ENCODE results near the gene SMOC2.

SMOC2 gene

DNA sequence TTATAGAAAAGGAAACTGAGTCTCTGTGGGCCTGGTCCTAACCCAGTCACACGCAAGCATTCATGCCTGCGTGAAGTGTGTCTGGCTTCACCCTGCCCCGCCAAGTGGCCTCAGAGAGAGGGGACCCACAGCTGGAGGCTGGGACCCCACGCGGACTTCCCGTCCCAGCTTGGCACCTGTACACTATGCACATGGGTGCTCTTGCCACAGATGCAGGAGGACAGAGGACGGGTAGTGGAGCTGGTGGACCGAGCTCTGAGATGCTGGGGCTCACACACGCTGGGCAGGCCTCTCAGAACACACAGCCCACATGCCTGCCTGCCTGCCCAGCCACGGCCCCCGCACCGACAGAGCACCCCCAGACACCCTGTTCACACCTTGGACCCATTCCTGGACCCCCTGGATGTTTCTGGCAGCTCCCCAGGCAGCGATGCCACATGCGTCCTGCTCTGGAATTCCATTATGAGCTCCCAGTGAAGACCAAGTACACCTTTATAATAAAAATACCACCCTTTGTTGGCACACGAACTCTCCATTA lies 24.9 kb upstream of the SMOC2 start:
- DNase-seq: no peak

DNA sequence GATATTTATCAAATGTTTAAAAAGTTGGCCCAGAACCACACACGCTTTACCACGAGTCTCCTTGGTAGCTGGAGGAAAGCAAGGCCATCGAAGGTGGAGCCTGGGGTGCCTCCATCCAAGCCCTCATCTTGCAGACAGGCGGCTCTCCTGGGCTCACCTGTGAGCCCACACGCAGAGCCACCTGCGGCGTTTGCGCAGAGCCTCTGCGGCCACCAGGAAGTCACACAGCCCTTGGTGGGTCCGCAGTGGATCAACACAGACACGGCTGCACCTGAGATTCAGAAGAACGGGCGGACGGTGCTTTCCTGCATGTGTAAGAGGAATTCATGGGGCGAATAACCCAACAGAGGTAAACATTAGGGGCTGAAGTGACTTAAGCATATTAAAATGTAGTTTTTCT lies 24.5 kb upstream of the SMOC2 start:
- no peak for DNase-seq

DNA sequence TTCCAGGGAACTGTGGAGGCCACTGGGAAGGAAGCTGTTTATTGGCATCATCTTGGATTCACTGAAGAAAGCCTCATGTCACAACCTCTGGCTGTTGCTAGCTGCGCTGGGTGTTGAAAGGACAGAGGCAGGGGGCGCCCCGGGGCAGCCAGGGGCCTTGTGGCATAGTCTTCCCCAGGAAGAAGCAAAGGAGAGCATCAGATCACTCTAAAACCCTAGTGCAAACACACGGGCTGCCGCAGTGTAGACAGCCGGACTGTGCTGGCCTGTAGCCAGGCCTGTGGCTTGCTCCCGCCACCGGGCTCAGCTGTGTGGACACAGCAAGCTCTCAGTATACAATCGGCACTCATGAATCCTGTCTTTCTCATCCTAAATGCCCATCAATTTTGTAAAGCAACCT lies 23.8 kb upstream of the SMOC2 start:
- DNase-seq: no peak

DNA sequence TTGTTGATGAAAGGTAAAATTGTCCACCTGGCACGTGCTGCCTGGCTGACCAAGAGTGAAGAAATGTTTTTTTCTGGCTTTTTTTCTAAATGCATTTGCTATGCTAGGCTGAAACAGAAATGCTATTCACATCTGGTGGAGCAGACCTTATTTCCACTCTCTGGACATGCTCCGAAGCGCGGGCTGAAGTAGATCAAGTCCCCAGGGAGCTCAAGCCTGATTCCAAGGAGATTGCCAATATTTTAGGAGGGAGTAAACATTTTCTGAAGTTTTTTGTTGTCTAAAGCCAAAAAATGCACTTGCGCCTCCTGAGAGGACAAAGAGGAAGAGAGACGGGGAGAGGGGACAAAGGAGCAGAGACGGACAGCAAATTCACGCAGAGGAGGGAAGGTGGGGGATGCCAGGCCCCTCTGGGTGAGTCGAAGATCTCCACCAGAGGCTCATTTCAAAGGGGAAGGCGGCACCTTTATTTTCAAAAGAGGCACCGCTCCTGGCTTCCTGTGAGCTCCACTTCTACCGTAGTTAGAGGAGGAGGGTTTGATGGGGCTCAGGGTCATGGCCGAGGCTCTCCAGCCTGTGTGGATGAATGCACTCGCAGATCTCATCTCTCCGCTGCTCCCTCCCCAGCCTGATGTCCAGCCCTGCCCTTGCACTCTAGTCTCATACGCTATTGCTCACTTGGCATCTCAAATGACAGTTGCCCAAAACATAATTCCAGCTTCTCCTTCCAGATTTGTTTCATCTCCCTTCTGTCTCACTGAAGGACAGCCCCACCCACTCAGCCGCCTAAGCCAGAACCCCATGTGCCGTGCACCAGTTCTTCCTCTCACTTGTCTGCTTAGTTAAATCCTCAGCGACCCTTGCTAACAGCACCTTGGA lies 23.1 kb upstream of the SMOC2 start:
- DNase-seq: no peak

DNA sequence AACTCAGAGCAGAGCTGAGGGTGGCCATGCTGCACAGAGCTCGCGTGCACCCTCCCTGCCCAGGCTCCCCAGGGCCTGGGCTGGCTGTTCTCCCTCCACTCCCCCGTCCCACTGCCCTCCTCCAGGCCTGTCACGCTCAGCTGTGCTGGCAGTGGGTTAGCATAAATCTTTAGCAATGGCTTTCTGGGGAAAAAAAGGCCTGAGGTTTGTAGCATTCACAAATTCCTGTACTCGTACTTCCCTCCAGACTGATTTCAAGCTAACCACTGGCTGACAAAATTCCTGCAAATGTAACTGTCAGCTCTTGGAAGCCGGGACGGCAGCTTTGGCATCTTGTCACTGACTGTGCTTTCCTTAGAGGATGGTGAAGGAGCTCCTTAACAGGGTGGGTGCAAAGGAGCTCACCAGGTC lies 22.3 kb upstream of the SMOC2 start:
- DNase-seq: no peak

DNA sequence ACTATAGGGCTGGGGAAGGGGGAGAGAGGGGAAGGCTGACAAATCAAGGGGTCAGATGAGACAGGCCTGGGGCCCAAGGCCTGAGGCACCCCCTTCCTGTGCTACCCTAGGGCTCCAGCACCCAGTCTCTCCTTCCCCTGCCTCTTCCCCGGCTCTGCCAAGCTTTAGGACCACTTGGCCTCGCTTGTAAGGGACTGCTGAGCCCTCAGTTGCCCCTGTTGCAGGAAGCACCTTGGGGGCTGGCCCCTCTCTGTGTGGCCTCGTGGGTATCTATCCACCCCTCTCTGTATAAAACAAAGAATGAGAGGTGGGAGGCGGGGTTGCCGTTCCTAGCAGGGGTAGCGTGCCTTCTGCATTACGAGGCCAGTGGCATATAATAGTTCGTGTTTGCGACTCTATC lies 21.4 kb upstream of the SMOC2 start:
- no peak for DNase-seq

DNA sequence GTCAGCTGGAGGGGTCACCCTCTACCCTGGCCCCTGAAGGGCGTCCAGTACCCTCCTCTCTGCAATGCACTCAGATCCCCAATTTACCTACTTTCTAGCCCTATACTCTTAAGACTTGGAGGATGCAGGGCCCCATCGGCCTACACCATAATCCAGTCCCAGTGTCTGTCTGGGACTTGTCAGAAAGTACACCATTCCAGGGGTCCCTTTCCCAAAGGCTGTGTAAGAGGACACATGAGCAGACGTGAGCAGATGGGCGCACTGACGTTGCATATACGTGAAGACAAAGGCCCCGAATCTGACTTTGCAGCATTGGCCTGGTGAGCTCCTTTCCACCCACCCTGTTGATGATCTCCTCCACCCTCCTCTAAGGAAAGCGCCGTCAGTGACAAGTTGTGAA lies 20.9 kb upstream of the SMOC2 start:
- no peak for DNase-seq

DNA sequence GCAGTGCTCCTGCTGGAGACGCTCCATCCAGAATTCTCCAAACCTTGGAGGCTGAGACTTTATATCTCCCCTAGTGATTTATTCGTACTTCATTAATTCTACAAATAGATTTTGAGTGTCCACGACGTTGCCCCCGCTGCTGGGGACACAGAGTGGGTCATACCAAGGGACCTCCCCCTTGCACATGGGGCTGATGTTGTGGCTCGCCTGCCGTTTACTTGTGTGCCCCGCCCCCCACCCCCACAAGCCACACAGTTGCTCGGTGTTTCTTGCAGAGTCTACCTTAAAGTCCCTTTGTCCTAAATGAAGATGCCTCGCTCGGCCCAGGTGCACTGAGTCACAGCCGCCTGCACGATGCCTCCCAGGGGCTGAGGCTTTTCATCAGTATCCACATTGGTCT lies 20.3 kb upstream of the SMOC2 start:
- no peak for DNase-seq

DNA sequence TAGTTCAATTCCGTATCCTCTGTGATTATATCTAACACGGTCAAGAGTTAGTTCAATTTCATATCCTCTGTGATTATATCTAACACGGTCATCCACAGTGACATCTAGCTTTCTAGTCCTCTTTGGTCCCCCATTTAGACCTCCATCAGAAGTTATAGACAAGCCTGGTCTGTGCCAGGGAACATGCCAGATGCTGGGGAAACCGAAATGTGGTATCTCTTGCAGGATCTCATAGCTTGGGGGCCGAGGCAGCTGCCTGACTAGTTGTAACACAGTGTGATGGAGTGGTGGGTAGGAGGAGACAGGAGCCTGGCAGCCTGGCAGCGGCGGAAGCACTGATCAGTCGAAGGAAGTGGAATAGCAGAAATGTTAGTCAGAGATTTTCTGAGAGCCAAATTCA lies 13.8 kb upstream of the SMOC2 start:
- no peak for DNase-seq

DNA sequence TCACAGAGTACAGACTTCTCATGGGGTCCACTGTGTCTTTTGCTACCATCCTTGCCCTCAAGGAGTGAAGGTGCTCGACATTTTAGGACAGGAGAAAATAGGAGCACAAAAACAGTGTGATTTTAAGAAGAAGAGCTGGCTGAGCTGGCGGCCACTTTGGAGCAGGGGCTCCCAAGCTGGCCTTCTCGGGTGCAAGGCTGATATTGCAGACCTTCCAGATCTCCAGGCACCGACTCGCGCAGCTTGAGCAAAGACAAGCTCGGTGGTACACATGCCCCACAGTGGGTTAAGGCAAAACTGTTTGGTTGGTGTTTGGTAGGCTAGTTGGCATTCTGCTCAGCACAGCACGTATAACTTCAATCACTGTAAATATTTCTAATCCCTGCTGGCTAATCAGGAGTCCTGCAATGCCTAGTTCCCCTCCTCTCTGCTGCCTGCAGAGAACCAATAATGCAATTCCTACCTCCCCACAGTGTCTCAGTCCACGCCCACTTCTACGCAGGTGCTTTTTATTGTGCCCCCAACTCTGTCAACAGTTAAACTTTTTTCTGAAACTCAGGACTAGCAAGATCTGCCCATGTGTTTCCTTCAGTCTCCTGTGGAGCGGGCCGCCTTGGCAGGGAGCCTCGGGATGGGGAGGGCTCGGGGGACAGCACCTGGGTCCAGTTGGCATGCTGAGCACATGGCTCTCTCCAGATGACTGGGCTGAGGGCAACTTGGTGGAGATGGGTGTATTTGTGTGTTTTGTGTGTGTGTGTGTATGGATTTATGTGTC lies 12.7 kb upstream of the SMOC2 start:
- no peak for DNase-seq

DNA sequence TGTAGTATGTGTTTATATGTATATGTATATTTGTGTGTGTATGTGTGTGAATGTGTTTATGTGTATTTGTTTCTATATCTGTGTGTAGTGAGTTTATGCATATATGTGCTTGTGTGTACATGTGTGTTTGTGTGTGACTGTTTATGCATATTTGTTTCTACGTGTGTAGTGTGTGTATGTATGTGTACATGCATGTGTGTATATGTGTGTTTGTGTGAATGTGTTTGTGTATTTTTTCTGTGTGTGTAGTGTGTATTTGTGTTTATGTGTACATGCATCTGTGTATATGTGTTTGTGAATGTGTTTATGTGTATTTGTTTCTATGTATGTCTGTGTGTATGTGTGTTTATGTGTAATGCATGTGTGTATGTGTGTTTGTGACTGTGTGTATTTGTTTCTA lies 12.1 kb upstream of the SMOC2 start:
- no peak for DNase-seq

DNA sequence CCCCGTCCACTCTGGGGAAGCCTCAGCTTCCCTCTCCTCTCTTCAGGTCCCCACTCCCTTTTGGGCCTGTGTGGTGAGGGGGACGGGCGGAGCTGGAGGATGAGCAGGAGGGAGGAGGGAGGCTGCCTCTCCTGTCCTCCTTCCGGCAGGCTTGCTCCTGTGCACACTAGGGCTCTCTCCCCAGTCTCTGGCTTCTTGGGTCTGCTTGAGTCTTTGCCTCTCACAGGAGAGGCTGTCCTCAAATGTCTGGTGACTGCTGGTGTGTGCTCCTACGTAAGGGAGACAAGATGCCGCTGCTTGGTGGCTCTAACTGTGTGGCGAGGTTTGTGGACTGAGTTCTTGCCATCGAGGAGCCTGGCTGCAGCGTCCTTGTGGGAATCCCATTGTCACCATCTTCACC lies 8.8 kb upstream of the SMOC2 start:
- DNase-seq: no peak

DNA sequence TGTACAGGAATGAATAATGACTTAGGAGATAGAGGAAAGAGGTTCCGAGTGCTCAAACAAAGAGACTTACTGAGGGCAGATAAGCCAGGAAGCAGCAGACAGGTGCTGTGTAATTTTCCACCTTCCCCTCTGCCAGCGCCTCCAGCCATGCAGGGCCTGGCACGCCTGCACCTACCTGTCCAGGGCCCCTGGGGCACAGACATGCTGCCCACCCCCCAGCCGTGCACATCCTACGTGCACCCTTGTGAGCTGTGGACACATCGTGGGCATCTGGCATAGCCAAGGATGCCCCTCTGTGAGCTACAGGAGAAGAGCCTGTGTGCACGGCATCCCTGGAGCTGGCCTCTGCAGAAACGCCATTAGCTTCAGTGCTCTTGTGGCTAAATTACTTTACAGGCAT lies 7.1 kb upstream of the SMOC2 start:
- DNase-seq: no peak

DNA sequence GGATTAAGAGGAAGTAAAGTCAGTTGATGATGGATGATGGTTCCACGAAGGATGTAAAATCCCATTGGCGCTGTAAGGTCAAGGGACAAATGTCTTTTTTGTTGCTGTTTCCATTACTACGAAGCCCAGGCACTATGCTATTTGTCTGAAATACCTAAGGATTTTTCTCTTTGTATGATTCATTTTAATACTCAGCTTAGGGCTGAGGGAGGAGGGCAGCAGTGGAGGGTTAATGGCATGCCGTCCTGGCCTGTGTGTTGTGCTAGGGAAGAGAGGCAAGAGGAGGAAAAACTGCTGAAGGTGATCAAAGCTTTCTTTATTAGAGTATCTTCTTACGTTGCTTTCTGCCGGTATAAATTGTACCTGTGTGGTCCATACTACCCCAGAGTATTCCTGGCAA lies 6.5 kb upstream of the SMOC2 start:
- no peak for DNase-seq

DNA sequence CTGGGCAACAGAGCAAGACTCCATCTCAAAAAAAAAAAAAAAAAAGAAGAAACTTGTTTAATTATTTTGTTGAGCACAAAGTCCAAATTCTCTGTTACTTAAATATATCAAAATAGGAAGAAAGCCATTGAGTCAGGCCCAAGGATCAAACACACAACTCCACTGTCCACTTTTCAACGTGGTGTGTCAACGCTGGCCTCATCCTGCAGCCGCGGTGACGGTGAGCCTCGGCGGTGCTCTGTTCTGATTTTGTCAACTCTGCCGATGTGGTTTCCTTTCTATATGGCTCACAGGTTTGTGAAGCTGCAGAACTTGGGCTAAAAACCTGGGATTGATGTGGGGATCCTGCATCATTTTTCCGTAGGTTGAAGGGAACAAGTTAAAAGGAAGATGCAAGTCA lies 3.2 kb upstream of the SMOC2 start:
- no peak for DNase-seq

DNA sequence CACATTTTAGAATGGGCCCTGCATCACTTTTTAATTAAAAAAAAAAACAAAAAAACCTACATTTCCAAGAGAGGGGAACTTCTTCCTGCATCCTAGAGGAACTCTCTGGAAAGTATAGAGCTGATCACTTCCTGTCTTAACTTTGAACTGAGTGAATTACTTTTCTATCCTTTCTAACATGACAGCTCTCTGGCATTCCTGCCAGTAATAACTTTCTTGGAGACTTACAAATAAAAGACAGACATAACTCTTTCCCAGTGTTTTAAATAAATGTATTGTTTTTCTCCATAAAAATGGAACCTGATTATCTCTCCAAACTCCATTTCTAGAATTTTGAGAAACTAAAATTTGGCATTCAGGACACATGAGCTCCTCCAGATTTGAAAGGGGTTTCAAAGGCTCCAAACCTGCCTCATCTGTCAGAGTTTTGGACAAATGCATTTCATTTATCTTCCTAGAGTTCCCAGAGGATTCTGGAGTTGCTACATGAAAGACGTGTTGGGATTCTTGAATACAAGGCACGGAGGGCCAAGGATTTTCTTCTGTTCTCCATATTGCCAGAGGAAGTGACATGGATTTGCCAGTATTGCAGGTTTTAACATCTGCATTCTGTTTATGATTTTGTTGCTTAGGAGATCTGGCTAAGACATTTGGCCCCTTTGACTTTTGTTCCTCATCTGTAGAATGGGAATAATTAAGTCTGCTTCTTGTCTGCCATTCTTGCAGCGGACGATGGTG lies 2.0 kb upstream of the SMOC2 start:
- no peak for DNase-seq

DNA sequence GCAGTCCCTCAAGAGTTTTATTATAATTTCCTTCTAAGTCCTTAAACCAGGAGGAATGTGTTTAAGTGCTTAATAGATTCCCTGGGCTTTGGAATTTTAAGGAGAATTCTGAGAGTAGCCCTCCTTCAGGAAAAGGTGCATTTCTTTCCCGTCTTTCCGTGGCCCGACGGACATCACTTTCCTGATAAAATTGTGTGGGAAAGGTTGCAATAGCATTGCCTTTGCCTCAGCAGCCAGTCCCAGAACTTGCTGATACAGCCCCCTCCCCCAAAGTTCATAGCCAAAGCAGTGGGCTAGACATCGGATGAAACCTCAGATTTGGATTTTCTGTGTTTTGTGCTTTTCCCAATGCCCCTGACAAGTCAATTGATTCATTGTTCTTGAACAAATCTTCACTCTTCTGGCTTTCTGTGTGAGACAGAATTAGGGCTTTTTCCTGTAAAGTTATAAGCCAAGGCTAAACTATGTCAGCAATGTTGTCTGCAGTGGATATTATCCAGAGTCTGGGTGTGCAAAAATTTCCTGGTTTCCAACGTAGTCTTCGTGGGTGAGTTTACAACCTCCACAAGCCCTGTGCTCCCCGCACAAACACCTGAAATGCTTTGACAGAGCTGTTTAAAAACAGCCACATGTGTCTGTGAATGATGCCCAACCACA lies 1.1 kb upstream of the SMOC2 start:
- DNase-seq: no peak

DNA sequence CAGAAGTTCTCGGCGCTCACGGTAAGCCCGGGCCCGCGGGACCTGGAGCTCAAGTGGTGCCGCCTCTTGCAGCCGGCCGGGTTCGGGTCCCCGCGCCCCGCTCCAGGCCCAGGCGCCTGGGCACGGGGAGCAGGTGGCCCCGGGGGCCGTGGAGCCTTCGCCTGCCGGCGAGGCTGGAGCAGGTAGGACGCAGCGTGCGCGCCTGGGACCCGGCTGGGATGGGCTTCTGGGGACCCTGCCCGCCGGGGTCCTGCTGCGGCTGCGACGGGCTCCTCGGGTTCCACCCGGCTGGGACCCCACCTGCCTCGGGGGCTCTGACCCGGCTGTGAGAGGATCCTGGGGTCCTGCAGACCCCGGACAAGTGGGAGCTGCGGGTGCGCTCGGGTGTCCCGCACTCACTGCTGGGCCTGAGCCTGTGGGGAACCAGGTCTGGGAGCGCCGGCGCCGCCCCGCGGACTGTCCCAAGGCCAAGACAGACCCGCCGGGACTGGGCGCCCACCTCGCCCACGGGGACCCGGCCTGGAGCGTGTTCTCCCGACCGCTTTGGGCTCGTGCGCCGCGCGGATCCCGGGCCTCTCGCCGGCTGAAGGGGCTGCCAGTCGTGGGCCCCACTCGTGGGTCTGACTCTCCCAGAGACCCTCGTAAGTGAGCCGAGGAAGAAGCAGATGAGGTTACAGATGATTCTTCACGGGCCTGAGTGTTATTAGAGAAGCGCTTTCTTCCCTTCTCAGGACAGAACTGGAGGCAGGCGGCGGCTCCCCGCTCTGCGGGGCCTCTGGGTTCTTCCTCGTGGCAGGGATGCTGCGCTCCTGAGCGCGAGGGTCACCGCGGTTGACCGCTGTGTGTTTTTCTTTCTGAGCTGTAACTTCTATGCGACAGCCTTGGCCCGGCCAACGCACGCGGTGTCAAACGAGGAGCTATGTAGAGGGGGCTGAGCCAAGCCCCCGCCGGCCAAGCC lies 729 bp downstream of the SMOC2 start:
- peak in 1 of 2 experiments; percentile 70 for DNase-seq

DNA sequence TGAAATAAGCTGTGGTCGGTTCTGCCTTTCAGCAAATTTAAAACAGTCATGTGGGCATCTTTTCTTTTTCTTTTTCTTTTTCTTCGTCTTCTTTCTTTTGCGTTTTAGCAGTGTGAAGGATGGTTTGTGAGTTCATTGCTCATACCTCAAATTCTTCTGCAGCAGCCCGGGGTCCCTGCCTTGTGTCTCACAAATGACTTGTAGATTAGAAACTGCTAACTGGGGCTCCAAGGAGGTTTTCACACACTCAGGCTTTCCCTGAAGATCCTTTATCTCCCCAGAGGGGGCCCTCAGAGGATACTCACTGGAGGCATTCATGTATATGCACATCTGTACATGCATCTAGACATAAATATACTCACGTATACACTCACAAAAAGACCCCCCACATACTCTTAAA lies 1.7 kb downstream of the SMOC2 start:
- DNase-seq: no peak

DNA sequence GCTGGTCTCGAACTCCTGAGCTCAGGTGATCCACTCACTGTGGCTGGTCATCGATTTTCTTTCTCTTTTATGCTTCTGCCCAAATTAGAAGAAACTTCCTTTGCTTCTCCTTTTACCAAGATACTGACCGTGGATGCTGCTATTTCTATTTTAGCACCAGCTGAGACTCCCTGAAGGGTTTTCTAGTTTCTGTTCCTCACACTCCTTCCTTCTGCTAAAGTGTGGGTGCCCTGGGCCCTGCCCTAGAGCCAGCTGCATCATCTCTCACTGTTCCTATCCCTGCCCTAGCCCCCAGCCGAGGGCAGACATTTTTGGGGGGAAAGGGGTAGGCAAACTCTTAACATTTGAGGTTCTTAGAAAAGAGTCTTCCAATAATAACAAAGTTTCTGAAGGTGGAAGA lies 6.3 kb downstream of the SMOC2 start:
- DNase-seq: no peak

DNA sequence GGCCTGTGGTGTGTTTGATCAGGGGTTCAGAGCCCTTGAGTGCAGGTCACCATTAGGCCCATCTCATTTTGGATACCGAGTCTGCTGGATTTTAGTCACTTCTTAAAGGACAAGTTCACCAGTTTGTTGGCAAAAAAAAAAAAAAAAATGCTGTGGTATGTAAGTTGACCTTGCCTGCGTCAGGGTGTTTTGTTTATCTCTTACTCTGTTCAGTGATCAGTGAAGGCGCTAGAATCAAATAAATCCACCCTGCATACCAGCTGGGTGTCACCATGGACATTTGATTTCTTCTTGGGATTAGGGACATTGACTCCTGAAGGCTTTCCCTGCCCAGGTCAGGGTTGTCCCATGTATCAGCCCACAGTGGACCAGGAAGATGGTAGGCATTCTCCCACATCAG lies 6.7 kb downstream of the SMOC2 start:
- DNase-seq: no peak
